Fibroblast of peridontal ligament (primary cell): ENCODE measurements around the gene FMOD.
"Not testable (repeated sequence)": the region's sequence is repeated elsewhere in the genome, so short reads cannot be mapped to it uniquely, and the experiment has no call there.

ENCODE experiments used
- DNase-seq: peaks from one replicate; pipeline ENCODE4 v3.0.0-alpha.2; 2010; ENCODE audit errors: extremely low read depth

Gene FMOD

GRCh38 chr1:203306089-203306964 is 44.6 kb downstream of the FMOD start:
- peak; percentile 79 for DNase-seq

- DNase-seq, result no peak
These were observed 45.2 kb downstream of the FMOD start for GRCh38 chr1:203305809-203306088.

GRCh38 chr1:203304919-203305808 is 45.8 kb downstream of the FMOD start, which contains the start of gene BTG2:
TSS of gene BTG2 (plus strand) at chr1:203305519. CDS start at chr1:203305607, 88 bp downstream.
- peak; percentile 81 for DNase-seq

GRCh38 chr1:203304391-203304918 is 46.5 kb downstream of the FMOD start:
- no peak for DNase-seq

GRCh38 chr1:203302894-203303293 is 48.0 kb downstream of the FMOD start:
- no peak for DNase-seq

- DNase-seq, result no peak
These were observed 48.5 kb downstream of the FMOD start for GRCh38 chr1:203302456-203302855.

GRCh38 chr1:203301331-203301668 is 49.6 kb downstream of the FMOD start:
- DNase-seq, result no peak

GRCh38 chr1:203300441-203301330 is 50.2 kb downstream of the FMOD start:
- no peak for DNase-seq

- not testable (repeated sequence) for DNase-seq
These were observed 51.0 kb downstream of the FMOD start for GRCh38 chr1:203299719-203300429.

GRCh38 chr1:203299169-203299568 is 51.8 kb downstream of the FMOD start:
- no peak for DNase-seq

GRCh38 chr1:203296460-203297073 is 54.4 kb downstream of the FMOD start:
- DNase-seq, result peak; percentile 68

- DNase-seq, result no peak
These were observed 55.1 kb downstream of the FMOD start for GRCh38 chr1:203295796-203296195.

GRCh38 chr1:203291201-203292096 is 59.5 kb downstream of the FMOD start:
- DNase-seq, result no peak
